GM18526 (cell line): ENCODE measurements around the gene EDN1.

Experiments
- POLR2A ChIP-seq: IDR thresholded peaks from 3 replicates; pipeline ENCODE4 v1.6.1; 2011; ENCODE audit not compliant: insufficient read length; ENCODE audit errors: extremely low read depth

EDN1 gene

DNA sequence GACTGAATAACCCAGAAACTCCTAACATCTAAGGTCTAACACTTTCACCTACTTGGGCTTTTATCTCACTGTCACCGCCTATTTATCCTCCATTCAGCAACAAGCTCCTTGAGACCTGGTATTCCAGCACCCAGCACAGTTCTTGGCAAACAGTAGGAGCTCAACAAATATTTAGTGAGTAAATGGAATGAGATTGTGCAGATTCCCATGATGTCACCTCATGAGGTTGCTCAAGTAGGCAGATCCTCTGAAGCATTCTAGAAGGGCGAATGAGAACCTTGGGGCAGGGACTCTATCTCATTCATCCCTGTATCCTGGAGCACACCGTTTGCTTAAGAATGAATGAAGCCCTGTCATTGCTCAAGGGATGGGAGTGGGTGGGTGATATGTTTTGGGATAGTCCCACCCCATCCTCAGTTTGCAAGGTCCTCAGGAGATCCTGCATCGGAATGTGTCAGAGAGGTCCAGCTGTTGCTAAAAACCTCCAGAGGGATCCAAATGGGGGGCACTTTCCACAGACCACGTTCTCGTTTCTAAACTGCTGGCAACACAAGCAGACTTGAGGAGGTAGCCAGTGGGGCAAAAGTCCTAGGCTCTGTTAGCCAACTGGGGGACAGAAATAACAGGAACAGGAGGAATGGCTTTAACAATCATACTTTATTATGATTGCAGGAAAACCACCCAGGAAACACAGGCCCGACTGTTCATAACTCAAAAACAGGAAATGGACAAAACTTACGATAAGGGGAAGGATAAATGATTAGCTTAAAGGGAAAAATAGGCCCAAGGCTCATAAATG, 42.0 kb downstream of the EDN1 start:
- TF ChIP-seq POLR2A = no peak

DNA sequence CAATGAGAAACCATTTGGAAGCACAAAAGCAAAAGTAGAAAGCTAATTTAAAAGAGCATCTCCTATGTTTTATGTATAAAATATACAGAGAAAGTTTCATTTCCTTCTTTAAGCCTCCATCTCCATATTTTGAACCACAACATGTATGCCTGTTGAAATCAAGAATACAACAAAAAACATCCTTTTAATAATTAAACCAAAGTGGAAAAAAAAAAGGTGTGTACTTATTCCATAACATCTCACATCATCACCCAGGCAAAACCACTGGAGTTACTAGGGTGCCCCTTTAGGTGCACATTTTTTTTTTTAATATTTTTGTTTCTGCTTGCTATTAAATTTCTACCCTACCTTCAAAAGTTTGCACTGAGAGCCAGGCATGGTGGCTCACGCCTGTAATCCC, 43.0 kb downstream of the EDN1 start:
- no peak for TF ChIP-seq POLR2A

DNA sequence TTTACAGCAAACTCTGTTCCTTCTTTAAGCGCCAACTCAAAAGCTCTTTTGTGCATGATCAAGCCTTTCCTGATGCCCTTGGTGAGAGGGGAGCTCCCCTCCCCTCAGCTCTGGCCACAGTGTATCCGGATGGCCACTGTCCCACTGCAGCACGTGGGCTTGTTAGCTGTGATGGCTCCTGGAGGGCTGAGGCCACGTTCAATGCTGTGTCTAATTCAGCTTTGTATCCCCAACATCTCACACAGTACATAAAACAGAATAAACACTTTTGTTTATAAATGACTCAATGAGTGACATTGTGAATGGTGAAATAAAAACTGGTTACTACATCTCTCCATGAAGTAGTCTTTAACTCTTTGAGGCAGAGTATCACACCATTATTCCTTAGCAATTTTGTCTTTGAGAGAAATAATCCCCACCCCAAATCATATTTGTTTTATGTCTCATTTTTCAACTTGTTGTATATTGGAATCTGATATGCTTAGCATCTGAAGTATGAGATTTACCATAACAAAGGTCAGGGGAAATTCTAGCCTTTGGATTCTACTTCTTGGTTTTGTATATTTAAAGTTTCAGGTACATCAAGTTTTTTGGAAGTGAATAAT, 44.5 kb downstream of the EDN1 start:
- TF ChIP-seq POLR2A = no peak

DNA sequence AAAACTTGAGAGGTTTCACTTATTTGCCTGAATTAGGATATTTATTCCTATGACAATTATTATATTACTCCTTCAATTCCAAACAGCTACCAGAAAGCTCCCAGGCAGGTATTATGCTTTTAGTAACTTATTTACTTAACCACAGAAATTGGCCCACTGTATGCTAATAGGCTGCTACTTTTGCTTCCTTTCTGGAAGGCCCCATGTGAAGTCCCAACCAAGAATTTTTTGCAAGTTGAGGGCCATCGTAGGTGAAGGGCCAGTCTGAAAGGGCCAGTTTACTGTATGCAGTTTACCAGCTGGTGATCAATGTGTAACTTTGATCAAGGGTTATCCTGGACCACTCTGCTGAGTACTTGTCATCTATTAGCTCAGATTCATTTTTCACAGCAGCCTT, 45.0 kb downstream of the EDN1 start:
- no peak for TF ChIP-seq POLR2A

DNA sequence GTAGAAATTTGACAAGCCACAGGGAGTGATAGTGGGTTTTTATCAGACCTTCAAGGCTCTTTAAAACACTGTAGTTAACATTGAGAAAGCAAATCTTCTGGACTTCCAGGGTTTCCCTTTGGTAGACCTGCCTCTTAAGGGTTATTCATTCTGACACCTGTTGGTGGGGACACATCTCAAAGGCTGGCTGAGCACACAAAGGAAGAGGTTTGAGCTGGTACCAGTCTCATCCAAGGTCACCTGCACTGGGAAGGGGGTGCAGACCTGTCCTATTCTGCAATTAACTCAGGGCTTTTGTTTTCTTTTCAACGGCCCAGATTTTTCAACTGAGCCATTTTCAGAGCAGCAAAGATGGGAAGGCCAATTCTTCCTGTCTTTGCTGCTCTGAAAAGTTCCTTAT, 45.6 kb downstream of the EDN1 start:
- no peak for TF ChIP-seq POLR2A

DNA sequence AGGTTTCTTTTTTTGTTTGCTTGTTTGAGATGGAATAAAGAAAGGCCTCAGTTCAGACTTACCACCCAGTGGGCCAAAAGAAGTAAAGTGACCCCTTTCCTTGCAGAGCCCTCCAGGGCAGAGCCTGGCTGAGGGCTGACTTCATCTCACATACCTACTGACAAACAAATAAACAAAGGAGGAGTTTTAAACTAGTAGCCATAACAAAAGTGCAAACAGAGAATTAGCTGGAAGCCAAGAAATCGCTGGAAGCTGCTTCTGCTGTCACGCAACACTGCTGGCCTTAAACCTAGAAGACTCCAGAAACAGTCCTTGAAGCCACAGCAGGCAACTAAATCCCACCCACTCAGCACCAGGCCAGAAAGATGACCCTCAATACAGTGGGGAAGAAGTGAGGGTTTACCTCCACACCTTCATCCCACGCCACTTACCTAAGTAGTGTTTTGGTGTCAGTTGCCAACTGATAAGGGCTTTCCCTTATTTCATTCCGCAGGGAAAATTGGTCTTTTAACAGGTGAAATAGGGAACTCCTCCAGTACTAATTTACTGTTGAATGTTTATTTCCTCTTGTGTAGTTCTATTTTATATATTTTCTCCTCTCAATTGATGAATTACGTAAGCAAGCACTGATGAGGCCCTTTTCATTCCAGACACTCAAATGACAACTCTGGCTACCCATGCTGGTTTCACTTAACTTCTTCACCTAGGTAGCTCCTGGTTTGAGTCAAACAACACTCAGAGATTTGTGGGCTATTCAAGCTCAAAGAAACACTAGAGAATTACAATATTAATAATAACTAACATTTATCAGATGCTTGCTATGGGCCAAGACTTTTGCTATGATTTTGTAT, 46.2 kb downstream of the EDN1 start:
- no peak for TF ChIP-seq POLR2A

DNA sequence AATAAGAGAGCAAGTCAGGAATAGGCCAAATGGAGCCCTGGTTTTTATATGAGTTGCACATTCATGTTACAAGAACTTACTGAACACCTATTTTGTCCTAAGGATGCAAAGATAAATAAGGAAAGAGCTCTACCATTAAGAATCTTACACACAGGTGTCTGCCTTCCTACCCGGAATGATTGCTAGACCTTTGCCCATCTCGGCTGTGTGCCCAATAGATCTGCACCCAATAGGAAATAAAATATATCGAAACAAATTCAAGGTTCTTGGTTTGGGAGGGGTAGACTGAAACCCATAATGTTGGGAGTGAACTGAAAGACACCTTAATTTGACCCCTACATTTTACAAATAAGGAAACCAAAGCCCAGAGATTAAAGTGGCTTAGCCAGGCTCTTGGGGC, 48.9 kb downstream of the EDN1 start:
- TF ChIP-seq POLR2A = no peak

DNA sequence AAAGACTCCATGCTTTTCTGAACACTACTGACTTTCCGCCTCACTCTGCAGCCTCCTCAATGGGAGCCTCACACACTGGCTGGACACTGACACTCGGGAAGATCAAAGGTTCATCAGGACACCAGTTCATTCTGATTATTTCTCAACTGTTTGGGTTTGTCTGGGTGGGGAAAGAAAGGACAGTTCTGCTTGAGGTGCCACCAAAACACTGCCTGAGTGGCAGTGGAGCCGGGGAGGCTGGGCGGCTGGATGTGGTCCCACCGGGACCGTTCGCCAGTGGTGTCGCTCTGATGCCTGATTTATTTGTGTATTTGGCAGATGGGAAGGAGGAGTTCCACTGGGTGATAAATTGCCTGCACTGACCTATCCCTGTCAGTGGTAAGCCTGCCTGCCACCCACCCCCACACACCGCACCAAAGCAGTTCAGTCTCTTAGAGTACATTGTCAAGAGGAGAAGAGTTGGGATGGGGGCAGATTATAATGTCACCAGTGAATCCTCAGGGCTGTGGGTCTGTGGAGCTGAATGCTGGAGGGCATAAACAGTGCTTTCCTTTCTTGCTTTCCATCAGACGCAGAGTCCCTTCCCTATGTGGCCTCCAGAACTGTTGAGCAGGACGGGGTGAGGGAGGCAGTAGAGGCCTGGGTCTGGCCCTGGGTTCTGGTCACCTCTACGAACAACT, 49.8 kb downstream of the EDN1 start:
- TF ChIP-seq POLR2A = no peak

DNA sequence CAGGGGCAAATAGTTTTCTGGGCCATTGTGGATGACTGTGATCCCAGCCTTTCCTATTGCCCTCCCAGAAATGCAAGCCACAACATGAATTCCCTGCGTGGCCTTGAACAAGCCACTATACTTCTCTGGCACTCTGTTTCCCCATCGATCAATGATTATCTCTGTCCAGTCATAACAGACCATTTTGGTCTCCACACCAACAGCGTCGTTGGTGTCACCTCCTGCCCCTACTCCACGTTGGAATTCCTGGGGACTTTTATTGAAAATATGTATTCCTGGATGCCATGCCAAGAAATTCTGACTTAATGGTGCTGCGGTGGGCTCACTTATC, 50.3 kb downstream of the EDN1 start:
- no peak for TF ChIP-seq POLR2A

DNA sequence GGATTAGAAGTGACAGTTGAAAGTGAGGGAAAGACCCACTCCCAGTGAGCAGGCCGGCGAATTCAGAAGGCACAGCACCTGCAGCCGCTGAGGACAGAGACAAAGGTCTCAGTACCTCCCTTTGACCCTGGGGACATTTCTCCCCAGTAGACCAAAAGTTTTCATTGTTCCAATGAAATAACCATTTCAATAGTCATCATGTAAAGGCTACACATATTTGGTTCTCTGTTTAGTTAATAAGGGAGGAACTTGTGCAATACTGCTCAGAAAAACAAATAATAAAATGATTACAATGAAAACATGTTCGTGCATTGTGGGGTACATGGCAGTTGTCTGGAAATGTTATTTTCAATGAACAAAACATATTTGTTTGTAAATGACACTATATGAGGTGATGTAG, 52.5 kb downstream of the EDN1 start:
- TF ChIP-seq POLR2A = no peak

DNA sequence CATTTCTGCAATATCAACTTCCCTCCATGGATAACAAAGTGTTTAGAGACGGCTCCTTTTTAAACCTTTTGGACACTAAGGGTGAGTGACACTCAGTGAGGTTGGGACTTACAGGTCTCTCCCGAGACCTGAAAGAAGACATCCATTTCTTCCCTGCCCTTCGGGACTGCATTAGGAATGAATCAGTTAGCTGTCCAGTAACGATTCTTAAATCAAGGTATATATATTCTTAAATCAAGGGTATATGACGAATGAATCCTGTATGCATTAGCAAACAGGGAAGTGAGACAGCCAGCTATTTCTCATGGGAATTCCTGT, 52.9 kb downstream of the EDN1 start:
- no peak for TF ChIP-seq POLR2A

DNA sequence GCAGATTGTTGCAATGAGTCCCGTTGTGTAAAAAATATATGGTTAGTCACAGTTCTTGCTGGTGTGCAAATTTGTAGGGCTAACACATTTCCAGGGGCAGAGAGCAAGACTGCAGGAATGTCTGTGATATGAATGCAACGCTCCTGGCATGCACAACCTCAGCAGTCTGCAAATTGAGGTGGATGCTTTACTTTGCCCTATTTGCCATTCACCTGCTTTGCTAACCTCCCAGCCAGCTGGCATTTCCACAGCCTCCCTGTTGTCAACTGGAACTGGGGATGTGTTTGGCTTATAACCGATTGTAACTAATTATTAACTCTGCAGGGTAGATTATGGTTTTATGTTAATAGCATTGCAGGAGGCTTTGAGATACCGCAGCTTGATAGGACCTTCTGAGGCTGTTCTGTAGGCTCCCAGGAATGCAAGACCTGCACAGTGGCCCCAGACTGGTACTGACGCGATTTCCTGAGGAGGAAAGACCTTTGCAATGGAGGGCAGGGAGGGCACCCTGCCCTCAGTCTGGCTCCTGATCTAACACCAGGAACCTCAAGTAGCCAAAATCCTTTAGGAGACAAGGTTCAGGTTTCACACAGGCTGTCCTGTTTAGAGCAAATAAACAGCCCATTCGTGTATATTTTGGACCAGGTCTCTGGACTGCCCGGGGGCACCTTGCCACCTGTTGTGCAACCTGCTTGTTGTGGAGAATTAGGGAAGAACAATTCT, 53.4 kb downstream of the EDN1 start:
- no peak for TF ChIP-seq POLR2A

DNA sequence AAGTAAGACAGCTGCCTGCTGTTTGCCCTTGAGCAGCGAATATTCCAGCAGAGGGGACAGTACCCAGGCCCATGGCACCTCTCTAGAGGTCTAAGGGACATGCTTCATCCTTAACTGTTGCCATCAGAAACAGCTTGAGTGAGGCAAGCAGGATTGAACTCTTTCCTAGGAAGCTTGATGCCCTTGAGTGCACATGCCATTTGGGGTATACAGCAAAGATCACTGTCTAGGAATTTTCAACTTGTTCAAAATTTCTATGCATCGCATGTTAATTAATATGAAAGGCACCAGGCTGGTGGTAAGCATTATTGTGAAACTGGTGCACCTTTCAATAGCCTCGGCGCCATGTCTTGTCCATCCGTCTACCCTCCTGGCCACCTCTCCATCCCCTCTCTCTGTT, 54.1 kb downstream of the EDN1 start:
- TF ChIP-seq POLR2A = no peak

DNA sequence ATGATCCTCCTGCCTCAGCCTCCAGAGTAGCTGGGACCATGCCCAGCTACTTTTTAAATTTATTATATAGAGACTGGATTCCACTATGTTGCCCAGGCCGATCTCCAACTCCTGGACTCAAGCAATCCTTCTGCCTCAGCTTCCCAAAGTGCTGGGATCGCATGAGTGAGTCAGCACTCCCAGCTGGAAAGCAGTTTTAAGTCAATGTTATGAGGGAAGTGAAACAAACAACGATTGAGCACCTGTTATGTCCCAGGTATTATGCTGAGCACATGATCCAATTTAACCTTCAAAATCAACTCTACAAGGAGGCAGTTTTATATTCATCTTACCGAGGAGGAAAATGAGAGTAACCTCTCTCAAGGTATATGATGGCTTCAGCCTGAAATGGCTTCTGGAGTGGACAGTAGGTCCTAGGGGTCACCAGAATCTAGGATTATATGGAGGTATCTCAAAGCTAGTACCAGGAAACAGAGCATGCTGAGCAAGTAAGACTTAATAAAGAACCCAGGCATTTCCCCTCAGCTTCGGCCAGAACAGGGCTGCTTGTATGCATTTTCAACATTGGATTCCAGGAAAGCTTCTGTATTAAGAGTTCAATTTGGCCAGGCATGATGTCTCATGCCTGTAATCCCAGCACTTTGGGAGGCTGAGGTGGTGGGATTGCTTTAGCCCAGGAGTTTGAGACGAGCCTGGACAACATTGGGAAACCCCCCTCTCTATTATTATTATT, 55.0 kb downstream of the EDN1 start:
- TF ChIP-seq POLR2A = no peak

DNA sequence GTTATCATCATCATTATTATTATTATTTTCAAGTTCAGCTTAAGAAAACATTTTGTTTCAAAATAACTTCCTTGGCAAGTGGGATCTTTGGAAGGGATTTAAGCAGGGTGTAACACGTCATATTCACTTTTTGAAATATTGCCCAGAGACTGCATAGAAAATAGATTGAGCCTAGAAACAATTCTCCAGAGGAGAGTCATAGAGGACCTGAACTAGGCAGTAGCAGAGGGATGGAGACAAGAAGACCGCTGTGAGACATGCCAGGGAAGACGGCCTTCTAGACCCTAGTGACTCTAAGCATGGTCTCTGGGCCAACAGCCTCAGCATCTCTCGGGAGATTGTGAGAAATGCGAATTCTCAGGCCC, 55.5 kb downstream of the EDN1 start:
- no peak for TF ChIP-seq POLR2A
